Activated CD8-positive, alpha-beta T cell treated with anti-CD3 and anti-CD28 coated beads, Interleukin-2, amount 10 ng/mL, durations not matched to agents 7 days and 5 days (primary cell): ENCODE measurements around the gene CHRNE. TPM values are rescaled to one million over a fixed set of nuclear protein-coding genes. Genes with fewer than 3 reads are reported as not detected.
A peak's percentile ranks its signal among the peaks of the same experiment; 100 is the strongest.
"Not testable (repeated sequence)": the region's sequence is repeated elsewhere in the genome, so short reads cannot be mapped to it uniquely, and the experiment has no call there.

Source experiments
- ATAC-seq: fragments of 150-1000 bp; cut with Tn5 transposase; one replicate; pipeline ENCODE4 v1.10.0; 2021; ENCODE audit warnings: moderate library complexity
- CTCF ChIA-PET: fragments of 350-600 bp; sonication (Branson Sonifier 250); formaldehyde crosslinking; loops from one replicate; lab custom pipeline; 2021; ENCODE audit warnings: antibody characterized with exemption; lab: Charles Lee
- POLR2A ChIA-PET: fragments of 350-600 bp; sonication (Branson Sonifier 250); formaldehyde crosslinking; loops from one replicate; lab custom pipeline; 2021; ENCODE audit warnings: antibody characterized with exemption; lab: Charles Lee
- DNase-seq: peaks from one replicate; pipeline ENCODE4 v3.0.0-alpha.2; 2020
- H3K27ac Mint-ChIP-seq: one replicate; pipeline ENCODE4 v1.8.0; 2021; ENCODE audit warnings: mild to moderate bottlenecking, mixed read lengths
- H3K27me3 Mint-ChIP-seq: one replicate; pipeline ENCODE4 v1.8.0; 2021; ENCODE audit warnings: low read depth, mixed read lengths
- H3K36me3 Mint-ChIP-seq: one replicate; pipeline ENCODE4 v1.8.0; 2021; ENCODE audit warnings: low read depth, mixed read lengths
- H3K4me1 Mint-ChIP-seq: one replicate; pipeline ENCODE4 v1.8.0; 2021; ENCODE audit warnings: low read depth, mixed read lengths
- H3K4me3 Mint-ChIP-seq: one replicate; pipeline ENCODE4 v1.8.0; 2021; ENCODE audit warnings: mild to moderate bottlenecking, mixed read lengths
- H3K9me3 Mint-ChIP-seq: one replicate; pipeline ENCODE4 v1.8.0; 2022; ENCODE audit warnings: mixed read lengths; ENCODE audit not compliant: insufficient read depth
- total RNA-seq, 2 experiments: library from RNA; stranded (reverse); gene quantifications; one replicate each; pipeline ENCODE4 v1.2.3, GENCODE V29; 2021

Gene CHRNE
- total RNA-seq, 2 experiments from 2014 or later, result 0.26 to 0.45 TPM

DNA sequence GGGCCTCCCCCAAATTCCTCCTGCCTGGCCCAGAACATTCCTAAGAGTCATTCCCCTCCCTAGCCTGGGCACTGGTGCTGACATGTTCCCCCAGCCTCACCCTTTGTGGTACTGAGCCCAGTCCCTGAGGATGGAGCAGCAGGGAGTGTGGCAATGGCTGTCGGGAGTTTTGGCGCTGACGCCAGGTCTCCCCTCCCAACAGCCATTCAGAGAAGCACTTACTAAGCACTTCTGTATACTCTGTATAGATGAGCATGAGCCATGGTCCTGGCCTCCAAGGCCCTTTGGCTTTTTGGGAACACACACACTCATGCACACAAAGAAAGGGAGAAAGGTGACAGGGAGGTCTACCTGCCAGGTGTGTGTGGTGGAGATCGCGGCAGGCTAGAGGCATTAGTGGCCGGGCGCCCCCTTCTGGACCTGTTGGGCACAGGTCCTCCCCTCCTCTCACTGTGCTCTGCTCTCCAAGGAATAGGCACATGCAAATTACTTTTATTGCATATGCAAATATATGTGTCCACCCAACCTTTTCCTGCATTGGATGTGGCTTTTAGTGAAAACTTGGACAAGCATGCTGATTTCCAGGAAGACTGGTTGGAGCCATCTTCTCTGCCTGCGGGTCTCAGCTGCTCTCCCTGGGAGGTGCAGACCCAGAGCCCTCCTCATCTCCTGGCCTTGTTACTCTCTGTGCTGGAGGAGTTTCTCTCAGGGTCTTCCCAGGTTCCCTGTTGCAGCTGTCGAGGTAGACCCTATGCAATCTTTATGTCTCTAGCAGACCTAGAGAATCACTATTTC, 20.9 kb downstream of the CHRNE start:
- peaks cover 17% of the 10 kb centered on the region for H3K36me3 Mint-ChIP-seq
- peak; percentile 73 for DNase-seq
- POLR2A ChIA-PET, result interaction anchor here (0.9 kb wide), 1 partner anchor 21 kb away, joined by 3 read pairs; no protein-coding TSS in a partner anchor
- no peak overlapping the region for H3K4me3 Mint-ChIP-seq
- peak; percentile 88 for ATAC-seq
- peak overlapping the region; percentile 39 for H3K27ac Mint-ChIP-seq
- H3K4me1 Mint-ChIP-seq, result no peaks in the 10 kb centered on the region
- H3K27me3 Mint-ChIP-seq, result no peaks in the 10 kb centered on the region
- CTCF ChIA-PET, result interaction anchor here (0.7 to 1.7 kb wide), 10 partner anchors 12 to 172 kb away, joined by 3 to 4 read pairs (median 3); partner anchors contain the start of genes ARRB2 and C17orf107
- no peaks in the 10 kb centered on the region for H3K9me3 Mint-ChIP-seq

DNA sequence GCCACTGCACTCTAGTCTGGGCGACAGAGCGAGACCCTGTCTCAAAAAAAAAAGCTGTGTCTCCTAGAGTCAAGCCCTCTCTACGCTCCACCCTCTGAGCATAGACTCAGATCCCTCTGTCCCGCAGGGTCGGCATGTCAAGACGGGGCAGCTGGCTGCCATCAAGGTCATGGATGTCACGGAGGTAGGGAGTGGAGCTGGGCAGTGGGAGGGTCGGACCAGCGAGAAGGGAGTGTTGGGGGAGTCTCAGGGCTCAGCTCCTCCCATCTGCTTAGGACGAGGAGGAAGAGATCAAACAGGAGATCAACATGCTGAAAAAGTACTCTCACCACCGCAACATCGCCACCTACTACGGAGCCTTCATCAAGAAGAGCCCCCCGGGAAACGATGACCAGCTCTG, 22.0 kb downstream of the CHRNE start:
- ChIA-PET CTCF (interaction anchor here (1.1 to 1.7 kb wide), 6 partner anchors 11 to 171 kb away, joined by 3 to 4 read pairs (median 4); partner anchors contain the start of genes ARRB2 and C17orf107), POLR2A (interaction anchor here (0.8 kb wide), 1 partner anchor 184 kb away, joined by 3 read pairs; no protein-coding TSS in a partner anchor)
- ATAC-seq (no peak), DNase-seq (no peak)
- Mint-ChIP-seq H3K27me3 (no peaks in the 10 kb centered on the region), H3K4me3 (no peak overlapping the region), H3K9me3 (no peaks in the 10 kb centered on the region), H3K4me1 (no peaks in the 10 kb centered on the region), H3K36me3 (peaks cover 17% of the 10 kb centered on the region), H3K27ac (no peak overlapping the region)

GRCh38 chr17:4879601-4880000, 23.3 kb downstream of the CHRNE start:
- Mint-ChIP-seq H3K9me3 (no peaks in the 10 kb centered on the region), H3K36me3 (peaks cover 9% of the 10 kb centered on the region)
- no peak for ATAC-seq

DNA sequence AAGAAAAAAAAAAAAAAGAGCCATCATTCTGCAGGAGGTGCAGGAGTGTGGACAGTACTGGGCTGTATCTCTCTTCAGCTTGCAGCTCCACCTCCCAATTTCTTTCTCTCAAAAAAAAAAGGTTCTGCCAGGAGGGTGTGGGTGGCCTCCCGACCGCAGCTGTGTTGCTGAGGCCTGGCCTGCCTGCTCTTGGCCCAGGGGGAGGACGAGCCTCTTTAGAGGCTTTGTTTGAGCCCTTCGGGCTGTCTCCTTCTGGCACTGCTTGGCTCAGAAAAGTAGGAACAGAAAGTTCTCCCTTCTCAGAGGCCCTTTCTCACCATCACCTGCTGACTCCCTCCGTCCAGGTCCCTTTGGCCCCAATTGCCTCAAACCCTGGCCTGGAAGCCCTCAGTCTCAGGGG, 25.8 kb downstream of the CHRNE start:
- Mint-ChIP-seq H3K27ac (no peak overlapping the region), H3K36me3 (peaks cover 4% of the 10 kb centered on the region), H3K9me3 (no peaks in the 10 kb centered on the region), H3K27me3 (no peaks in the 10 kb centered on the region), H3K4me3 (no peak overlapping the region), H3K4me1 (no peaks in the 10 kb centered on the region)
- DNase-seq, result no peak
- no peak for ATAC-seq
- ChIA-PET CTCF (no interaction called here), POLR2A (no interaction called here)

More at GRCh38 chr17:4879601-4880000, 23.3 kb downstream of the CHRNE start:
- ChIA-PET POLR2A (no interaction called here), CTCF (interaction anchor here (1.5 kb wide), 1 partner anchor 17 kb away, joined by 3 read pairs; no protein-coding TSS in a partner anchor)
- Mint-ChIP-seq H3K4me3 (no peak overlapping the region), H3K27ac (no peak overlapping the region), H3K27me3 (no peaks in the 10 kb centered on the region), H3K4me1 (no peaks in the 10 kb centered on the region)
- DNase-seq, result no peak

DNA sequence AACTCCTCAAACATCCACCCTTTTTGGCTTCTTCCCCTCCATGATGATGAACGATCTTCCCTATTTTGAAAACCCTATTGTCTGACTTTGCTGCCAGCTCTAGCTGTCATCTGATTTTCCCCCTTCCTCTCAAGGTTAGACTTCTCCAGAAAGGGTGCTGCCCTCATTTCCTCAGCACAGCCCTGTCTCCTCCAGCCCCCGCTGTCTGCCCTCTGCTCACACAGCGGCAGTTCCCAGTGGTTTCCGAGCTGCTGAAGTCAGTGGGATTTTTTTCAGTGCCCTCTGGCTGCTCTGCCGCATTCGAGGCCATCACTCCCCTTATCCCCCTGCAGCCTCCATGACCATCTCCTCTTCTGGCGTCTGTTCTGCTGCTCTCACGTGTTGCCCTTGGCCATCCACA, 30.1 kb downstream of the CHRNE start:
- ChIA-PET POLR2A (no interaction called here), CTCF (interaction anchor here (1.0 kb wide), 1 partner anchor 30 kb away, joined by 3 read pairs; the partner anchor contains the start of gene CHRNE)
- Mint-ChIP-seq H3K27me3 (no peaks in the 10 kb centered on the region), H3K9me3 (no peaks in the 10 kb centered on the region), H3K36me3 (peaks cover 2% of the 10 kb centered on the region), H3K27ac (peak overlapping the region; percentile 26), H3K4me3 (no peak overlapping the region), H3K4me1 (no peaks in the 10 kb centered on the region)
- ATAC-seq, result no peak
- no peak for DNase-seq

- peaks cover 2% of the 10 kb centered on the region for H3K36me3 Mint-ChIP-seq
- ATAC-seq (no peak), DNase-seq (no peak)
- H3K4me3 Mint-ChIP-seq, result no peak overlapping the region
- no peaks in the 10 kb centered on the region for H3K9me3 Mint-ChIP-seq
- POLR2A ChIA-PET, result no interaction called here
- H3K27ac Mint-ChIP-seq, result no peak overlapping the region
- CTCF ChIA-PET, result interaction anchor here (1.0 kb wide), 1 partner anchor 10 kb away, joined by 4 read pairs; no protein-coding TSS in a partner anchor
- H3K4me1 Mint-ChIP-seq, result no peaks in the 10 kb centered on the region
- H3K27me3 Mint-ChIP-seq, result no peaks in the 10 kb centered on the region
These were observed 32.0 kb downstream of the CHRNE start for GRCh38 chr17:4870855-4871254.

DNA sequence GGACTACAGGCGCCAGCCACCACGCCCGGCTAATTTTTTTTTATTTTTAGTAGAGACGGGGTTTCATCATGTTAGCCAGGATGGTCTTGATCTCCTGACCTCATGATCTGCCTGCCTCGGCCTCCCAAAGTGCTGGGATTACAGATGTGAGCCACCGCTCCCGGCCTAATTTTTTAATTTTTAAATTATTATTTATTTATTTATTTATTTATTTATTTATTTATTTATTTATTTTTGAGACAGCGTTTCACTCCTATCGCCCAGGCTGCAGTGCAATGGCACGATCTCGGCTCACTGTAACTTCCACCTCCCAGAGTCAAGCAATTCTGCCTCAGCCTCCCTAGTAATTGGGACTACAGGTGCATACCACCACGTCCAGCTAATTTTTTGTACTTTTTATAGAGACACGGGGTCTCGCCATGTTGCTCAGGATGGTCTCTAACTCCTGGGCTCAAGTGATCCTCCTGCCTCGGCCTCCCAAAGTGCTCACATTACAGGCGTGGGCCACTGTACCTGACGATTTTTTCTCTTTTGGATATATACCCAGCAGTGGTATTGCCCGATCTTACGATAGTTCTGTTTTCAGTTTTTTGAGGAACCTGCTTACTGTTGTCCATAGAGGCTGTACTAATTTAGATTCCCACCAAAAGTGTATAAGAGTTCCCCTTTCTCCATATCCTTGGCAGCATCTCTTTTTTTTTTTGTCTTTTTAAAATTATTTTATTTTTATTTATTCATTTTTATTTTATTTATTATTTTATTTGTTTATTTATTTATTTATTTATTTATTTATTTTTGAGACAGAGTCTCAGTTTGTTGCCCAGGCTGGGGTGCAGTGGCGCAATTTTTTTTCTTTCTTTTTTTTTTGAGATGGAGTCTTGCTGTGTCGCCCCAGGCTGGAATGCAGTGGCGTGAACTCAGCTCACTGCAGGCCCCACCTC, 33.6 kb downstream of the CHRNE start:
- H3K9me3 Mint-ChIP-seq, ATAC-seq, H3K27ac Mint-ChIP-seq, DNase-seq, H3K36me3 Mint-ChIP-seq, H3K4me1 Mint-ChIP-seq, H3K27me3 Mint-ChIP-seq, POLR2A ChIA-PET, H3K4me3 Mint-ChIP-seq: not testable (repeated sequence)
- CTCF ChIA-PET, result interaction anchor here (1.0 kb wide), 1 partner anchor 12 kb away, joined by 4 read pairs; no protein-coding TSS in a partner anchor

DNA sequence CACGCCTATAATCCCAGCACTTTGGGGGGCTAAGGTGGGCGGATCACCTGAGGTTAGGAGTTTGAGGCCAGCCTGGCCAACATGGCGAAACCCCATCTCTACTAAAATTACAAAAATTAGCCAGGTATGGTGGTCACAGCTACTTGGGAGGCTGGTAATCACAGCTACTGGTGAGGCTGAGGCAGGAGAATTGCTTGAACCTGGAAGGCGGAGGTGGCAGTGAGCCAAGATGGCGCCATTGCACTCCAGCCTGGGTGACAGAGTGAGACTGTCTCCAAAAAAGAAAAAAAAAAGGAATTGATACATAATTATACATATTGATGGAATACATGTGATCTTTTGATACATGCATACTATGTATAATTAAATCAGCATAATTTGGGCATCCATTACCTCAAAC, 35.4 kb downstream of the CHRNE start:
- H3K4me3 Mint-ChIP-seq, H3K4me1 Mint-ChIP-seq, POLR2A ChIA-PET, H3K36me3 Mint-ChIP-seq, H3K27ac Mint-ChIP-seq, ATAC-seq, H3K27me3 Mint-ChIP-seq, DNase-seq, H3K9me3 Mint-ChIP-seq: not testable (repeated sequence)
- CTCF ChIA-PET, result interaction anchor here (0.6 to 1.3 kb wide), 2 partner anchors 11 to 135 kb away, joined by 3 read pairs; no protein-coding TSS in a partner anchor

- ChIA-PET CTCF (interaction anchor here (1.6 kb wide), 1 partner anchor 17 kb away, joined by 3 read pairs; no protein-coding TSS in a partner anchor), POLR2A (no interaction called here)
- H3K36me3 Mint-ChIP-seq, result peaks cover 3% of the 10 kb centered on the region
- no peaks in the 10 kb centered on the region for H3K27me3 Mint-ChIP-seq
- no peaks in the 10 kb centered on the region for H3K9me3 Mint-ChIP-seq
- no peak overlapping the region for H3K27ac Mint-ChIP-seq
- ATAC-seq, result no peak
- H3K4me3 Mint-ChIP-seq, result no peak overlapping the region
- H3K4me1 Mint-ChIP-seq, result peaks cover 4% of the 10 kb centered on the region
- DNase-seq, result no peak
These were observed 39.6 kb downstream of the CHRNE start for GRCh38 chr17:4863321-4863720.

- H3K27me3 Mint-ChIP-seq, result no peaks in the 10 kb centered on the region
- DNase-seq (no peak), ATAC-seq (no peak)
- H3K36me3 Mint-ChIP-seq, result peaks cover 3% of the 10 kb centered on the region
- no peak overlapping the region for H3K4me3 Mint-ChIP-seq
- POLR2A ChIA-PET, result no interaction called here
- H3K27ac Mint-ChIP-seq, result no peak overlapping the region
- CTCF ChIA-PET, result interaction anchor here (1.6 kb wide), 1 partner anchor 17 kb away, joined by 3 read pairs; no protein-coding TSS in a partner anchor
- H3K9me3 Mint-ChIP-seq, result no peaks in the 10 kb centered on the region
- peaks cover 4% of the 10 kb centered on the region for H3K4me1 Mint-ChIP-seq
These were observed 40.2 kb downstream of the CHRNE start for GRCh38 chr17:4862720-4863119.

GRCh38 chr17:4861052-4861451, 41.8 kb downstream of the CHRNE start:
- ATAC-seq, result no peak
- no peak for DNase-seq

More at GRCh38 chr17:4861052-4861451, 41.8 kb downstream of the CHRNE start:
- CTCF ChIA-PET, result interaction anchor here (1.4 kb wide), 1 partner anchor 23 kb away, joined by 3 read pairs; no protein-coding TSS in a partner anchor
- peaks cover 8% of the 10 kb centered on the region for H3K36me3 Mint-ChIP-seq
- POLR2A ChIA-PET, result interaction anchor here (1.0 kb wide), 1 partner anchor 21 kb away, joined by 3 read pairs; no protein-coding TSS in a partner anchor
- no peak overlapping the region for H3K4me3 Mint-ChIP-seq
- no peak overlapping the region for H3K27ac Mint-ChIP-seq
- peaks cover 4% of the 10 kb centered on the region for H3K4me1 Mint-ChIP-seq
- H3K9me3 Mint-ChIP-seq, result no peaks in the 10 kb centered on the region
- H3K27me3 Mint-ChIP-seq, result no peaks in the 10 kb centered on the region
